Measurements from ENCODE around the gene CDK4. TPM values are rescaled to one million over a fixed set of nuclear protein-coding genes. Genes with fewer than 3 reads are reported as not detected.

The CDK4 gene
- total RNA-seq (71.7 TPM), polyA plus RNA-seq (89.9 TPM)

GRCh38 chr12:57751788-57752667 is at the start of gene CDK4:
Gene CDK4 (minus strand): TSS chr12:57752310. CDS start chr12:57751717, 593 bp downstream.
- Histone ChIP-seq H3K4me1 (ENCODE audit: insufficient read depth) (no peaks in the 10 kb centered on the region), H3K36me3 (ENCODE audit: insufficient read depth) (no peaks in the 10 kb centered on the region), H3K4me3 (ENCODE audit: low read depth, low read length) (peak within 1 kb of the TSS; percentile 55), H3K27ac (ENCODE audit: low read depth) (peak within 1 kb of the TSS; percentile 57)
- DNase-seq (ENCODE audit: extremely low spot score): peak; percentile 96
- WGBS: under 1% methylated on average over 58 of the region's 58 CpGs

DNA sequence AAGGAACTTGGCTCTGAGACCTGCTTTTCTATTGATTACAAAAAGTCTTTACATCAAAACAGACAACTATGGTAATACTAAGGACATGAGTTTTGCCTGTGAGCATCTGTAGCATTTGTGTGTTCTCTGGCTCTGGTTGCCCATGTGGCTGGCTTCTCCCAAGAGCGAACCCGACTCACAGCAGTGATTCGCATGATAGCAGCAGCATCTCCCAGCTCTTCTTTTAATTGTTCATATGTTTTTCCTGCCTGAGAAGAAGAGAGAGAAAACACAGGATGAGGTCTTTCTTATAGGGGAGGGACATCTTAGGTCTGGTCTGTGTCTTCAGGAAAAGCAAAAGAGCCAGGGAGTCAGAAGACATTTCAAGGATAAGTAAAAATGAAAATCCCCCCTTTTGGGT is 48.9 kb upstream of the CDK4 start:
- no peaks in the 10 kb centered on the region for H3K4me1 ChIP-seq (ENCODE audit: insufficient read depth)
- peaks cover 2% of the 10 kb centered on the region for H3K36me3 ChIP-seq (ENCODE audit: insufficient read depth)
- no peak for DNase-seq (ENCODE audit: extremely low spot score)
- H3K4me3 ChIP-seq (ENCODE audit: low read depth, low read length): no peak overlapping the region
- WGBS: 97% methylated on average over 3 of the region's 3 CpGs
- H3K27ac ChIP-seq (ENCODE audit: low read depth): no peak overlapping the region

- H3K4me3 ChIP-seq (ENCODE audit: low read depth, low read length): no peak overlapping the region
- peaks cover 2% of the 10 kb centered on the region for H3K36me3 ChIP-seq (ENCODE audit: insufficient read depth)
- no peak for DNase-seq (ENCODE audit: extremely low spot score)
- 97% methylated on average over 1 of the region's 1 CpG for WGBS
- H3K4me1 ChIP-seq (ENCODE audit: insufficient read depth): no peaks in the 10 kb centered on the region
- no peak overlapping the region for H3K27ac ChIP-seq (ENCODE audit: low read depth)
These were observed 45.8 kb upstream of the CDK4 start for GRCh38 chr12:57797933-57798332.

DNA sequence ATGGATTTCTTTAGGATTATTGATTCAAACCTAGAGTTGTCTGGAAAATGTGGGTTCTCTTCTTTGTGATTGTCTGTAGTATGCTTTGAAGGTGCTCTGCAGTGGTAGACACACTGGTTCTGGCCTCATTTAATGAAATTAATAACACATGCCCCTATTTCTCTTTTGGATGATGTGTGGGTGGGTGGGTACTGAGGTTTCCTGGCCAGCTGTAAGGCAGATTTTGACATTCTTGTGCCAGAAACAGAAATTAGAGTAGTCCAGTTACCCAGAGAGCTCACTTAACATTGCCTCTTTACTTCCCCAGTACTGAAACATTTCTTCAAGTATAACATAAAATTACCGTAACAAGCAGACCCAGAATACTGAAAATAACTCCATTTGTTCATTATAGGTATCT is 44.9 kb upstream of the CDK4 start:
- no peak for DNase-seq (ENCODE audit: extremely low spot score)
- WGBS: 97% methylated on average over 1 of the region's 1 CpG
- H3K36me3 ChIP-seq (ENCODE audit: insufficient read depth): peaks cover 2% of the 10 kb centered on the region

GRCh38 chr12:57795354-57795753 is 43.2 kb upstream of the CDK4 start:
- Histone ChIP-seq H3K27ac (ENCODE audit: low read depth) (no peak overlapping the region), H3K4me3 (ENCODE audit: low read depth, low read length) (no peak overlapping the region), H3K36me3 (ENCODE audit: insufficient read depth) (peaks cover 2% of the 10 kb centered on the region), H3K4me1 (ENCODE audit: insufficient read depth) (no peaks in the 10 kb centered on the region)
- 93% methylated on average over 6 of the region's 6 CpGs for WGBS
- no peak for DNase-seq (ENCODE audit: extremely low spot score)

More for the DNA sequence above, 44.9 kb upstream of the CDK4 start:
- no peak overlapping the region for H3K27ac ChIP-seq (ENCODE audit: low read depth)
- H3K4me3 ChIP-seq (ENCODE audit: low read depth, low read length): no peak overlapping the region
- no peaks in the 10 kb centered on the region for H3K4me1 ChIP-seq (ENCODE audit: insufficient read depth)

DNA sequence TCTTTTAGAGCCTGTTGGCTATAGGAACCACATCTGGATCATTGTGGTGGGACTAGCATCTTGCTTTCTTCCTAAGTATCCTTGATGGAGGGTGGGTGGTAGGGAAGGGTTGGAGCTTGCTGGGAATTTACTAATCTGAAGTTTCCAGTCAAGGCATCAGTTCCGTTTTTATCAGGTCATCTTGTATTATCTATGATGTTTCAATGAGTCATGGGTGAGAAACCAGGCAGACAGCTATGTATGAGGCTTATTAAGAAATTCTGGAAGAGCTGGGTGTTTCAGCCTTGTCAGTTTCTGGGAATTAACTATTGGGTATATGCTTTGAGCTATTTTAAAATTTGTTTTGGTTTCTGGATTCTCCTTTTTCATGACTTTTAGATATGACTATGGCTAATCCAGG is 41.8 kb upstream of the CDK4 start:
- Histone ChIP-seq H3K4me1 (ENCODE audit: insufficient read depth) (no peaks in the 10 kb centered on the region), H3K4me3 (ENCODE audit: low read depth, low read length) (no peak overlapping the region), H3K27ac (ENCODE audit: low read depth) (no peak overlapping the region), H3K36me3 (ENCODE audit: insufficient read depth) (peaks cover 2% of the 10 kb centered on the region)
- WGBS: 52% methylated on average over 1 of the region's 1 CpG
- DNase-seq (ENCODE audit: extremely low spot score): no peak

- Histone ChIP-seq H3K4me1 (ENCODE audit: insufficient read depth) (no peaks in the 10 kb centered on the region), H3K4me3 (ENCODE audit: low read depth, low read length) (no peak overlapping the region), H3K27ac (ENCODE audit: low read depth) (no peak overlapping the region), H3K36me3 (ENCODE audit: insufficient read depth) (peaks cover 5% of the 10 kb centered on the region)
- WGBS: 91% methylated on average over 11 of the region's 11 CpGs
- DNase-seq (ENCODE audit: extremely low spot score): no peak
These were observed 31.8 kb upstream of the CDK4 start for GRCh38 chr12:57783861-57784260.

- Histone ChIP-seq H3K4me3 (ENCODE audit: low read depth, low read length) (peak overlapping the region; percentile 72), H3K4me1 (ENCODE audit: insufficient read depth) (no peaks in the 10 kb centered on the region), H3K36me3 (ENCODE audit: insufficient read depth) (peaks cover 5% of the 10 kb centered on the region), H3K27ac (ENCODE audit: low read depth) (no peak overlapping the region)
- WGBS: 85% methylated on average over 12 of the region's 12 CpGs
- DNase-seq (ENCODE audit: extremely low spot score): no peak
These were observed 31.3 kb upstream of the CDK4 start for GRCh38 chr12:57783466-57783801.

- under 1% methylated on average over 45 of the region's 45 CpGs for WGBS
- H3K4me1 ChIP-seq (ENCODE audit: insufficient read depth): no peaks in the 10 kb centered on the region
- peak; percentile 89 for DNase-seq (ENCODE audit: extremely low spot score)
- H3K36me3 ChIP-seq (ENCODE audit: insufficient read depth): peaks cover 5% of the 10 kb centered on the region
- peak within 1 kb of the TSS; percentile 72 for H3K4me3 ChIP-seq (ENCODE audit: low read depth, low read length)
- peak within 1 kb of the TSS; percentile 54 for H3K27ac ChIP-seq (ENCODE audit: low read depth)
These were observed 30.7 kb upstream of the CDK4 start, which contains the start of gene TSFM for GRCh38 chr12:57782608-57783465. Gene TSFM (plus strand): TSS chr12:57782787. CDS start chr12:57782802, 15 bp downstream.

DNA sequence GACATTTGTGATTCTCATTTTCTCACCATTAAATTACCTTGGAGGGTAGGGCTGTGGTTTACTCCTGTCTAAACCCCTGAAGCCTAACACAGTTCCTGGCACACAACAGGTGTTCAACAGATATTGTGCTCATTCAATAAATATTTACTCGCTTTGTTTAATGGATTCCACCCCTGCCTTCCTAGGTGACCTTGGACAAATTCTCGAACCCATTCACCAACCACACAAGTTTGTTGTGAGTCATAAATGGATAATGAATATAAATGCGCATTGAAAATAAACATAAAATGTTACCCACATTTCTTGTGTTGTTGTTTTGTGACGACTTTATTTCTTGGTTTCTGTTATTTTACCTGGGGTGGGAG is 30.1 kb upstream of the CDK4 start:
- no peaks in the 10 kb centered on the region for H3K4me1 ChIP-seq (ENCODE audit: insufficient read depth)
- WGBS: 22% methylated on average over 4 of the region's 4 CpGs
- peaks cover 5% of the 10 kb centered on the region for H3K36me3 ChIP-seq (ENCODE audit: insufficient read depth)
- H3K4me3 ChIP-seq (ENCODE audit: low read depth, low read length): no peak overlapping the region
- no peak overlapping the region for H3K27ac ChIP-seq (ENCODE audit: low read depth)
- DNase-seq (ENCODE audit: extremely low spot score): no peak

DNA sequence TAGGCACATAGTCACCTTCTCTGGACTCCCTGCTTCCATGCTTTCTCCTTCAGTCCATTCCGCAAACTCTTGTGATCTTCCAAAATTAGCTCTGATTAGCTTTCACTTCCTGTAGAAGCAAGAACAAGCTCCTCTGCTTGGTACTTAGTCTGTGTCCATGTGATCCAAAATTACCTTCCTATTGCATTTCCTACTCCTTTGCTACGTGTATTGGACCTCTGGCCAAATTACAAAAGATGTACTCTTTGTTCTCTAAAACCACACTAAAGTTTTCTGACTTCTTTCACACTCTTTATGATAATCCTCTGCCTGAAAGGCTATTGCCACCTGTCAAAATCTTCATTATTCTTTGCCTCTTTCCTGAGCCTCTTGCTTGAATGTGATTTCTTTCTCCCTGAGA is 29.7 kb upstream of the CDK4 start:
- H3K4me3 ChIP-seq (ENCODE audit: low read depth, low read length): no peak overlapping the region
- no peak overlapping the region for H3K27ac ChIP-seq (ENCODE audit: low read depth)
- peaks cover 5% of the 10 kb centered on the region for H3K36me3 ChIP-seq (ENCODE audit: insufficient read depth)
- DNase-seq (ENCODE audit: extremely low spot score): no peak
- 69% methylated on average over 2 of the region's 2 CpGs for WGBS
- no peaks in the 10 kb centered on the region for H3K4me1 ChIP-seq (ENCODE audit: insufficient read depth)

- WGBS: 94% methylated on average over 3 of the region's 3 CpGs
These were observed 29.1 kb upstream of the CDK4 start for GRCh38 chr12:57781244-57781643.

GRCh38 chr12:57780284-57780897 is 28.3 kb upstream of the CDK4 start:
- no peak overlapping the region for H3K4me3 ChIP-seq (ENCODE audit: low read depth, low read length)
- WGBS: 91% methylated on average over 4 of the region's 4 CpGs
- no peak overlapping the region for H3K27ac ChIP-seq (ENCODE audit: low read depth)
- no peaks in the 10 kb centered on the region for H3K36me3 ChIP-seq (ENCODE audit: insufficient read depth)
- no peaks in the 10 kb centered on the region for H3K4me1 ChIP-seq (ENCODE audit: insufficient read depth)
- DNase-seq (ENCODE audit: extremely low spot score): no peak

More at GRCh38 chr12:57781244-57781643, 29.1 kb upstream of the CDK4 start:
- Histone ChIP-seq H3K27ac (ENCODE audit: low read depth) (no peak overlapping the region), H3K4me1 (ENCODE audit: insufficient read depth) (no peaks in the 10 kb centered on the region), H3K4me3 (ENCODE audit: low read depth, low read length) (no peak overlapping the region), H3K36me3 (ENCODE audit: insufficient read depth) (peaks cover 3% of the 10 kb centered on the region)
- DNase-seq (ENCODE audit: extremely low spot score): no peak

Measured in urinary bladder (tissue), 4 donors.